OCI-LY7 (cell line): ENCODE data around the gene ARHGAP26.
"Not testable (repeated sequence)": the region's sequence is repeated elsewhere in the genome, so short reads cannot be mapped to it uniquely, and the experiment has no call there.

Source experiments
- EZH2phosphoT487 ChIP-seq: fragments of 200-600 bp; sonication (generic); IDR thresholded peaks from 2 replicates; pipeline ENCODE4 v1.6.1; 2018; ENCODE audit warnings: low read depth, borderline replicate concordance, mild to moderate bottlenecking, mixed run types, antibody characterized with exemption, low read length, moderate library complexity, mixed read lengths
- TF ChIP-seq, protein P1 (sequence below): fragments of 200-600 bp; sonication (generic); conservative IDR thresholded peaks from 2 replicates; pipeline ENCODE4 v1.5.1; 2014; ENCODE audit warnings: mild to moderate bottlenecking, antibody characterized with exemption, low read length, moderate library complexity, mixed read lengths

DNA sequence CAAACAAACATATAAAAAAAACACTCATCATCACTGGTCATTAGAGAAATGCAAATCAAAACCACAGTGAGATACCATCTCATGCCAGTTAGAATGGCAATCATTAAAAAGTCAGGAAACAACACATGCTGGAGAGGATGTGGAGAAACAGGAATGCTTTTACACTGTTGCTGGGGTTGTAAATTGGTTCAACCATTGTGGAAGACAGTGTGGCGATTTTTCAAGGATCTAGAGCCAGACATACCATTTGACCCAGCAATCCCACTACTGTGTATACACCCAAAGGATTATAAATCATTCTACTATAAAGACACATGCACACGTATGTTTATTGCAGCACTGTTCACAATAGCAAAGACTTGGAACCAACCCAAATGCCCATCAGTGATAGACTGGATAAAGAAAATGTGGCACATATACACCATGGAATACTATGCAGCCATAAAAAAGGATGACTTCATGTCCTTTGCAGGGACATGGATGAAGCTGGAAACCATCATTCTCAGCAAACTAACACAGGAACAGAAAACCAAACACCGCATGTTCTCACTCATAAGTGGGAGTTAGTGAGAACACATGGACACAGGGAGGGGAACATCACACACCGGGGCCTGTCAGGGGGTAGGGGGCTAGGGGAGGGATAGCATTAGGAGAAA is 433.3 kb downstream of the ARHGAP26 start:
- TF ChIP-seq, protein P1, sequence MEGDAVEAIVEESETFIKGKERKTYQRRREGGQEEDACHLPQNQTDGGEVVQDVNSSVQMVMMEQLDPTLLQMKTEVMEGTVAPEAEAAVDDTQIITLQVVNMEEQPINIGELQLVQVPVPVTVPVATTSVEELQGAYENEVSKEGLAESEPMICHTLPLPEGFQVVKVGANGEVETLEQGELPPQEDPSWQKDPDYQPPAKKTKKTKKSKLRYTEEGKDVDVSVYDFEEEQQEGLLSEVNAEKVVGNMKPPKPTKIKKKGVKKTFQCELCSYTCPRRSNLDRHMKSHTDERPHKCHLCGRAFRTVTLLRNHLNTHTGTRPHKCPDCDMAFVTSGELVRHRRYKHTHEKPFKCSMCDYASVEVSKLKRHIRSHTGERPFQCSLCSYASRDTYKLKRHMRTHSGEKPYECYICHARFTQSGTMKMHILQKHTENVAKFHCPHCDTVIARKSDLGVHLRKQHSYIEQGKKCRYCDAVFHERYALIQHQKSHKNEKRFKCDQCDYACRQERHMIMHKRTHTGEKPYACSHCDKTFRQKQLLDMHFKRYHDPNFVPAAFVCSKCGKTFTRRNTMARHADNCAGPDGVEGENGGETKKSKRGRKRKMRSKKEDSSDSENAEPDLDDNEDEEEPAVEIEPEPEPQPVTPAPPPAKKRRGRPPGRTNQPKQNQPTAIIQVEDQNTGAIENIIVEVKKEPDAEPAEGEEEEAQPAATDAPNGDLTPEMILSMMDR, result not testable (repeated sequence)
- TF ChIP-seq EZH2phosphoT487, result not testable (repeated sequence)
